Measurements from ENCODE around the gene ECE2.

- TF ChIP-seq CTCF (IDR thresholded peaks at IDR 0.05) (no peak), POLR2A (IDR thresholded peaks at IDR 0.05) (no peak)
Observed at GRCh38 chr3:184277366-184277765, 1.5 kb downstream of the ECE2 start.

All from heart left ventricle (tissue), 13 donors.